Body of pancreas (tissue), 4 donors: Measurements from ENCODE around the gene UGT2A2.

Source experiments
- CTCF ChIP-seq, 7 experiments: fragments of 450-650 bp in 4 of 7; fragments of 200-600 bp in 3 of 7; sonication (generic) in 3 of 7; IDR thresholded peaks; one replicate each; pipeline ENCODE4 v1.5.1; 2016 to 2019; ENCODE audit warnings: antibody characterized with exemption in 7 of 7
- POLR2A ChIP-seq, 3 donors: fragments of 450-650 bp; IDR thresholded peaks; one replicate each; pipeline ENCODE4 v1.6.1; 2016; ENCODE audit warnings: antibody characterized with exemption in 3 of 3, mild to moderate bottlenecking in 2 of 3

DNA sequence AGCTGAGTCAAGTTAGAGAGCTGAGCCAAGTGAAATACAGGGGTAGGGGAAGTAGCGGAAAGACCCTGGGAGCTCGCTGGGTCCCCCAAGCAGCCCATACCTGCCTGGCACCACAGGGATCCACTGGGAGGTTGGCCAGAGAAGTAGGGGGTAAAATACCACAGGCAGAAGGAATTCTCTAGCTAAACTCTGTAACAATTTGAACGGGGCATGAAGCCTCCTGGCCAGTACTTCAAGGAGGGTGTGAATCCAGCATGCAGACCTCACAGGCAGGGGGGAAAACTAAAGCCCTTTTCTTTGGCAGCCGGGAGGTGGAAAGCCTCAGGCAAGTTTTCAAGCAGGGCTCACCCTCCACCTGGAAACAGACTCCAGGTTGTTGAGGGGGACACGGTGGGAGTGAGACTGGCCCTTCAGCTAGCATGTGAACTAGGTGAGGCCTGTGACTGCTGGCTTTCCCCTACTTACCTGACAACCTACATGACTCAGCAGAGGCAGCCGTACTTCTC lies 17.3 kb upstream of the UGT2A2 start:
- TF ChIP-seq CTCF (IDR thresholded peaks at IDR 0.05) (no peak), POLR2A (IDR thresholded peaks at IDR 0.05) (no peak)
